WTC11 (cell line): ENCODE results near the gene UBE2D2.

Experiments used
- TF ChIP-seq, protein P1 (sequence below): sonication (generic); formaldehyde crosslinking; IDR thresholded peaks from 2 replicates; pipeline ENCODE4 v1.8.0; 2022; ENCODE audit warnings: mild to moderate bottlenecking, missing genetic modification reagents
- TF ChIP-seq, protein P2 (sequence below): fragments of 200-600 bp; IDR thresholded peaks from 2 replicates; pipeline ENCODE4 v1.8.0; 2022; ENCODE audit warnings: antibody characterized with exemption

DNA sequence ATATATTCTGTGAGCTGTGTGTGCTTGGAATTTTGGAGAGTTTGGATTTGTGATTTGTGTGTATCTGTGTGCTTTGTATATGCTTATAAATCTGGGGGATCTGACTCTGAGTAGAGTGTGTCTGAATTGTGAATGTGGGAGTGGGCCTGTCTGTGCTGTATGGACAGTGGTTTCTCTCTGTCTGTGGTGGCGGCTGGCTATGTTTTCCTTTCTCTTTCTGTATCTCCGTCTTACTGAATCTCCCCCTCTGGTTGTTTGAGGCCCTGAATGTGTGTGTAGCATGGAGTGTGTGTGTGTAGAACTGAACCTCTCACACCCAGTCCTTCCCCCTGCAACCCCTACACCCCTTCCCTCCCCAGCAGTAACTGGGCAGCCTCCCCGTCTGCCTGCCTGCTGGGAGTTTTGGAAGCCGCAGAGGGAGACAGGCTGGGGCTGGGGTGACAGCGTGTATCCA, 91.7 kb downstream of the UBE2D2 start:
- TF ChIP-seq, protein P1, sequence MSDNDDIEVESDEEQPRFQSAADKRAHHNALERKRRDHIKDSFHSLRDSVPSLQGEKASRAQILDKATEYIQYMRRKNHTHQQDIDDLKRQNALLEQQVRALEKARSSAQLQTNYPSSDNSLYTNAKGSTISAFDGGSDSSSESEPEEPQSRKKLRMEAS (CRISPR knock-in tag) = no peak
- TF ChIP-seq, protein P2, sequence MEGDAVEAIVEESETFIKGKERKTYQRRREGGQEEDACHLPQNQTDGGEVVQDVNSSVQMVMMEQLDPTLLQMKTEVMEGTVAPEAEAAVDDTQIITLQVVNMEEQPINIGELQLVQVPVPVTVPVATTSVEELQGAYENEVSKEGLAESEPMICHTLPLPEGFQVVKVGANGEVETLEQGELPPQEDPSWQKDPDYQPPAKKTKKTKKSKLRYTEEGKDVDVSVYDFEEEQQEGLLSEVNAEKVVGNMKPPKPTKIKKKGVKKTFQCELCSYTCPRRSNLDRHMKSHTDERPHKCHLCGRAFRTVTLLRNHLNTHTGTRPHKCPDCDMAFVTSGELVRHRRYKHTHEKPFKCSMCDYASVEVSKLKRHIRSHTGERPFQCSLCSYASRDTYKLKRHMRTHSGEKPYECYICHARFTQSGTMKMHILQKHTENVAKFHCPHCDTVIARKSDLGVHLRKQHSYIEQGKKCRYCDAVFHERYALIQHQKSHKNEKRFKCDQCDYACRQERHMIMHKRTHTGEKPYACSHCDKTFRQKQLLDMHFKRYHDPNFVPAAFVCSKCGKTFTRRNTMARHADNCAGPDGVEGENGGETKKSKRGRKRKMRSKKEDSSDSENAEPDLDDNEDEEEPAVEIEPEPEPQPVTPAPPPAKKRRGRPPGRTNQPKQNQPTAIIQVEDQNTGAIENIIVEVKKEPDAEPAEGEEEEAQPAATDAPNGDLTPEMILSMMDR = no peak
